Thymus (tissue), 11 donors: Measurements from ENCODE around the gene DVL2. TPM values are rescaled to one million over a fixed set of nuclear protein-coding genes. Genes with fewer than 3 reads are reported as not detected.

Experiments
- DNase-seq, 9 donors: peaks; one replicate each; pipeline ENCODE4 v3.0.0-alpha.2; 2013; ENCODE audit warnings: low spot score in 9 of 9, low read depth in 6 of 9, missing footprints in 1 of 9
- H3K27ac ChIP-seq, 2 donors: one replicate each; pipeline ENCODE4 v1.5.1; 2013; ENCODE audit warnings: control low read depth in 1 of 2, low read depth in 1 of 2, low read length in 1 of 2, mild to moderate bottlenecking in 1 of 2, moderate library complexity in 1 of 2
- H3K27me3 ChIP-seq, 2 donors: one replicate each; pipeline ENCODE4 v1.5.1; 2013; ENCODE audit warnings: low read length in 1 of 2; ENCODE audit not compliant: control insufficient read depth in 2 of 2, insufficient read depth in 1 of 2
- H3K36me3 ChIP-seq, 2 donors: one replicate each; pipeline ENCODE4 v1.5.1; 2013; ENCODE audit warnings: low read length in 1 of 2, mild to moderate bottlenecking in 1 of 2, moderate library complexity in 1 of 2; ENCODE audit not compliant: control insufficient read depth in 2 of 2, insufficient read depth in 2 of 2
- H3K4me1 ChIP-seq, 2 donors: one replicate each; pipeline ENCODE4 v1.5.1; 2013; ENCODE audit warnings: low read length in 2 of 2; ENCODE audit not compliant: control insufficient read depth in 2 of 2, insufficient read depth in 2 of 2
- H3K4me3 ChIP-seq, 2 donors: one replicate each; pipeline ENCODE4 v1.5.1; 2013; ENCODE audit warnings: low read length in 2 of 2, control low read depth in 1 of 2, mild to moderate bottlenecking in 1 of 2
- H3K9me3 ChIP-seq, 2 donors: one replicate each; pipeline ENCODE4 v1.5.1; 2013; ENCODE audit warnings: low read length in 1 of 2, mild to moderate bottlenecking in 1 of 2; ENCODE audit not compliant: control insufficient read depth in 2 of 2, insufficient read depth in 1 of 2
- WGBS: extraction: QIAGEN DNeasy Blood & Tissue Kit; methylation state at CpG from one replicate; pipeline ENCODE4 v1.1.7; 2013; 5-methylcytosine and 5-hydroxymethylcytosine counted together
- polyA plus RNA-seq: library from polyadenylated mRNA; stranded (reverse); fragments of 200-250 nt; gene quantifications from one replicate; pipeline ENCODE4 v1.2.3, GENCODE V29; 2013
- total RNA-seq: library from RNA; stranded (reverse); fragments of 120-200 nt; gene quantifications from one replicate; pipeline ENCODE4 v1.2.4, GENCODE V29; 2013
- donor health status: healthy.

The DVL2 gene
- total and polyA plus RNA-seq, 2 donors = 21.8 to 26.6 TPM

GRCh38 chr17:7241783-7242716 is 7.7 kb upstream of the DVL2 start, which contains the start of gene GABARAP:
TSS of gene GABARAP (minus strand) at chr17:7242449. CDS start at chr17:7242330, 119 bp downstream.
- Histone ChIP-seq H3K9me3 (no peaks in the 10 kb centered on the region), H3K27me3 (no peaks in the 10 kb centered on the region), H3K27ac (peak within 1 kb of the TSS; percentile 94 to 99), H3K36me3 (peaks cover 30 to 47% of the 10 kb centered on the region in 2 donors), H3K4me3 (peak within 1 kb of the TSS; percentile 65 to 93), H3K4me1 (peaks cover 17 to 35% of the 10 kb centered on the region in 2 donors)
- peak in 8 of 9 donors; percentile 82 to 96 (median 88) for DNase-seq
- under 1% methylated on average over 62 of the region's 62 CpGs for WGBS

GRCh38 chr17:7241090-7241733 is 6.9 kb upstream of the DVL2 start:
- peak overlapping the region; percentile 94 to 99 for H3K27ac ChIP-seq
- H3K27me3 ChIP-seq = no peaks in the 10 kb centered on the region
- DNase-seq = no peak
- peaks cover 30 to 47% of the 10 kb centered on the region in 2 donors for H3K36me3 ChIP-seq
- 70% methylated on average over 9 of the region's 9 CpGs for WGBS
- peaks cover 19 to 39% of the 10 kb centered on the region in 2 donors for H3K4me1 ChIP-seq
- no peaks in the 10 kb centered on the region for H3K9me3 ChIP-seq
- H3K4me3 ChIP-seq = peak overlapping the region; percentile 65 to 93

- WGBS = 80% methylated on average over 4 of the region's 4 CpGs
- peak in 1 of 9 donors; percentile 13 for DNase-seq
- Histone ChIP-seq H3K27ac (peak overlapping the region; percentile 46 to 99), H3K9me3 (no peaks in the 10 kb centered on the region), H3K36me3 (peaks cover 32 to 49% of the 10 kb centered on the region in 2 donors), H3K4me3 (peak overlapping the region in 1 of 2 donors; percentile 80), H3K4me1 (peaks cover 19 to 45% of the 10 kb centered on the region in 2 donors), H3K27me3 (no peaks in the 10 kb centered on the region)
Observed at GRCh38 chr17:7240375-7240774, 6.1 kb upstream of the DVL2 start.

GRCh38 chr17:7239091-7240027 is 5.0 kb upstream of the DVL2 start, which contains the start of gene PHF23:
TSS of gene PHF23 (minus strand) at chr17:7239457. CDS start at chr17:7239279, 178 bp downstream.
- WGBS = 1% methylated on average over 72 of the region's 72 CpGs
- no peaks in the 10 kb centered on the region for H3K9me3 ChIP-seq

GRCh38 chr17:7238420-7239090 is 4.2 kb upstream of the DVL2 start:
- WGBS = 2% methylated on average over 39 of the region's 39 CpGs
- peak in 1 of 9 donors; percentile 51 for DNase-seq

More at GRCh38 chr17:7239091-7240027, 5.0 kb upstream of the DVL2 start, which contains the start of gene PHF23:
- H3K36me3 ChIP-seq = peaks cover 32 to 48% of the 10 kb centered on the region in 2 donors
- H3K27me3 ChIP-seq = no peaks in the 10 kb centered on the region
- peak within 1 kb of the TSS; percentile 80 to 89 for H3K4me3 ChIP-seq
- H3K4me1 ChIP-seq = peaks cover 26 to 56% of the 10 kb centered on the region in 2 donors
- DNase-seq = peak; percentile 97 to 100 (median 99)
- H3K27ac ChIP-seq = peak within 1 kb of the TSS; percentile 97 to 99

GRCh38 chr17:7237761-7238419 is 3.6 kb upstream of the DVL2 start:
- H3K27me3 ChIP-seq = no peaks in the 10 kb centered on the region
- H3K27ac ChIP-seq = peak overlapping the region; percentile 91 to 97
- H3K4me3 ChIP-seq = peak overlapping the region; percentile 80 to 89
- H3K4me1 ChIP-seq = peaks cover 33 to 61% of the 10 kb centered on the region in 2 donors
- H3K36me3 ChIP-seq = peaks cover 28 to 40% of the 10 kb centered on the region in 2 donors
- 1% methylated on average over 72 of the region's 73 CpGs for WGBS
- H3K9me3 ChIP-seq = no peaks in the 10 kb centered on the region
- peak in 4 of 9 donors; percentile 86 to 92 (median 86) for DNase-seq

More at GRCh38 chr17:7238420-7239090, 4.2 kb upstream of the DVL2 start:
- H3K27me3 ChIP-seq = no peaks in the 10 kb centered on the region
- peaks cover 27 to 59% of the 10 kb centered on the region in 2 donors for H3K4me1 ChIP-seq
- peak overlapping the region; percentile 80 to 89 for H3K4me3 ChIP-seq
- peaks cover 28 to 40% of the 10 kb centered on the region in 2 donors for H3K36me3 ChIP-seq
- no peaks in the 10 kb centered on the region for H3K9me3 ChIP-seq
- H3K27ac ChIP-seq = peak overlapping the region; percentile 91 to 97

GRCh38 chr17:7237266-7237760 is 3.0 kb upstream of the DVL2 start:
- Histone ChIP-seq H3K27ac (peak overlapping the region; percentile 91 to 97), H3K4me1 (peaks cover 37 to 63% of the 10 kb centered on the region in 2 donors), H3K27me3 (no peaks in the 10 kb centered on the region), H3K4me3 (peak overlapping the region; percentile 80 to 89), H3K9me3 (no peaks in the 10 kb centered on the region), H3K36me3 (peaks cover 28 to 40% of the 10 kb centered on the region in 2 donors)
- WGBS = 45% methylated on average over 6 of the region's 6 CpGs
- DNase-seq = no peak
